HG03432 (cell line): Measurements from ENCODE around the gene CLIC5.

ENCODE experiments used
- ATAC-seq: cut with Tn5 transposase; IDR thresholded peaks from one replicate; pipeline ENCODE4 v1.9.1; 2021; ENCODE audit warnings: mild to moderate bottlenecking, moderate library complexity; ENCODE audit not compliant: unreplicated experiment

CLIC5 gene

GRCh38 chr6:46036911-46037310 lies 21.3 kb upstream of the CLIC5 start:
- no peak for ATAC-seq

GRCh38 chr6:46035242-46035641 lies 19.6 kb upstream of the CLIC5 start:
- ATAC-seq, result no peak

- no peak for ATAC-seq
Observed at GRCh38 chr6:46032110-46032998, 16.7 kb upstream of the CLIC5 start.

- ATAC-seq, result no peak
Observed at GRCh38 chr6:46029602-46030001, 13.9 kb upstream of the CLIC5 start.

- ATAC-seq, result no peak
Observed at GRCh38 chr6:46026307-46026706, 10.6 kb upstream of the CLIC5 start.

GRCh38 chr6:46025573-46025972 lies 9.9 kb upstream of the CLIC5 start:
- no peak for ATAC-seq

- no peak for ATAC-seq
Observed at GRCh38 chr6:46024124-46024769, 8.6 kb upstream of the CLIC5 start.

GRCh38 chr6:46023216-46023915 lies 7.7 kb upstream of the CLIC5 start:
- no peak for ATAC-seq

- ATAC-seq, result no peak
Observed at GRCh38 chr6:46022106-46022948, 6.7 kb upstream of the CLIC5 start.

- no peak for ATAC-seq
Observed at GRCh38 chr6:46017726-46018125, 2.1 kb upstream of the CLIC5 start.

GRCh38 chr6:46016063-46016608 lies 476 bp upstream of the CLIC5 start:
- no peak for ATAC-seq

GRCh38 chr6:46014511-46015118 lies 1.0 kb downstream of the CLIC5 start:
- no peak for ATAC-seq

GRCh38 chr6:46014046-46014445 lies 1.6 kb downstream of the CLIC5 start:
- ATAC-seq, result no peak

GRCh38 chr6:46013639-46014038 lies 2.0 kb downstream of the CLIC5 start:
- ATAC-seq, result no peak

GRCh38 chr6:46012834-46013233 lies 2.8 kb downstream of the CLIC5 start:
- ATAC-seq, result no peak

- peak; percentile 97 for ATAC-seq
Observed at GRCh38 chr6:46011188-46012085, 4.2 kb downstream of the CLIC5 start.

- no peak for ATAC-seq
Observed at GRCh38 chr6:46010771-46011170, 4.9 kb downstream of the CLIC5 start.

- no peak for ATAC-seq
Observed at GRCh38 chr6:46010270-46010669, 5.4 kb downstream of the CLIC5 start.

- no peak for ATAC-seq
Observed at GRCh38 chr6:46002264-46002663, 13.4 kb downstream of the CLIC5 start.
